Activated CD8-positive, alpha-beta T cell treated with anti-CD3 and anti-CD28 coated beads for 36 hours (primary cell): Measurements from ENCODE around the gene JMJD7. TPM values are rescaled to one million over a fixed set of nuclear protein-coding genes. Genes with fewer than 3 reads are reported as not detected.
"Not testable (repeated sequence)": the region's sequence is repeated elsewhere in the genome, so short reads cannot be mapped to it uniquely, and the experiment has no call there.

Experiments
- ATAC-seq: fragments of 200-7000 bp; cut with Tn5 transposase; one replicate; pipeline ENCODE4 v1.10.0; 2021; ENCODE audit warnings: mild to moderate bottlenecking, moderate library complexity
- CTCF ChIA-PET: fragments of 350-600 bp; sonication (Branson Sonifier 250); formaldehyde crosslinking; loops from one replicate; lab custom pipeline; 2021; ENCODE audit warnings: antibody characterized with exemption; lab: Charles Lee
- POLR2A ChIA-PET: fragments of 350-600 bp; sonication (Branson Sonifier 250); formaldehyde crosslinking; loops from one replicate; lab custom pipeline; 2021; ENCODE audit warnings: antibody characterized with exemption; lab: Charles Lee
- DNase-seq: peaks from one replicate; pipeline ENCODE4 v3.0.0-alpha.2; 2020
- H3K27ac Mint-ChIP-seq: one replicate; pipeline ENCODE4 v1.8.0; 2021; ENCODE audit warnings: mild to moderate bottlenecking, mixed read lengths
- H3K27me3 Mint-ChIP-seq: one replicate; pipeline ENCODE4 v1.8.0; 2021; ENCODE audit warnings: mixed read lengths
- H3K36me3 Mint-ChIP-seq: one replicate; pipeline ENCODE4 v1.8.0; 2021; ENCODE audit warnings: low read depth, mixed read lengths
- H3K4me1 Mint-ChIP-seq: one replicate; pipeline ENCODE4 v1.8.0; 2021; ENCODE audit warnings: low read depth, mixed read lengths
- H3K4me3 Mint-ChIP-seq: one replicate; pipeline ENCODE4 v1.8.0; 2021; ENCODE audit warnings: mild to moderate bottlenecking, moderate library complexity, mixed read lengths
- H3K9me3 Mint-ChIP-seq: one replicate; pipeline ENCODE4 v1.8.0; 2021; ENCODE audit warnings: mixed read lengths
- intact Hi-C: fragments of 100-400 bp; cut with micrococcal nuclease; formaldehyde crosslinking; loops from one replicate; pipeline ENCODE4 v1.10.0; 2022
- total RNA-seq, 2 experiments: library from RNA; stranded (reverse); gene quantifications; one replicate each; pipeline ENCODE4 v1.2.3, GENCODE V29; 2021
- TF ChIP-seq, protein P1 (sequence below): fragments of 200-600 bp; IDR thresholded peaks from one replicate; pipeline ENCODE4 v1.8.0; 2022; ENCODE audit warnings: antibody characterized with exemption, mild to moderate bottlenecking

Gene JMJD7
- total RNA-seq, 2 experiments from 2014 or later, result 8.2 to 13.2 TPM

DNA sequence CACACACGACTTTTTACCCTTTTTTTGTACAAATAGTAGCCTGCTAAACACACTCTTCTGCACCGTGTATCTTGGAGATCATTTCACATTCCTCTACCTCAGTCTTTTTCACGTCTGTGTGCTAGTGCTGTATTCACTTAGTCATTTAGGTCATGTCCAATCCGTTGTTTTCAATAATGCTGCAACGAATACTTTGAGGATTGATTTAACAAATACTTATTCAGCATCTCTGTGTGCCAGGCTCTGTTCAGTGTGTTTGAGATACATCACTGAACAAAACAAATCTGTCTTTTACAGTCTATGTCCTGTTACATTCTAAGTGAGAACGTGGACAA, 882 bp downstream of the JMJD7 start:
- ChIA-PET CTCF (interaction anchor here (4.6 kb wide), 1 partner anchor 55 kb away, joined by 16 read pairs; the partner anchor contains the start of gene MAPKBP1), POLR2A (no interaction called here)
- intact Hi-C loops, result no loop called here
- Mint-ChIP-seq H3K4me1 (peaks cover 38% of the 10 kb centered on the region), H3K9me3 (no peaks in the 10 kb centered on the region), H3K27ac (peak overlapping the region; percentile 84), H3K4me3 (peak overlapping the region; percentile 90), H3K36me3 (no peaks in the 10 kb centered on the region), H3K27me3 (no peaks in the 10 kb centered on the region)
- no peak for DNase-seq
- TF ChIP-seq, protein P1, sequence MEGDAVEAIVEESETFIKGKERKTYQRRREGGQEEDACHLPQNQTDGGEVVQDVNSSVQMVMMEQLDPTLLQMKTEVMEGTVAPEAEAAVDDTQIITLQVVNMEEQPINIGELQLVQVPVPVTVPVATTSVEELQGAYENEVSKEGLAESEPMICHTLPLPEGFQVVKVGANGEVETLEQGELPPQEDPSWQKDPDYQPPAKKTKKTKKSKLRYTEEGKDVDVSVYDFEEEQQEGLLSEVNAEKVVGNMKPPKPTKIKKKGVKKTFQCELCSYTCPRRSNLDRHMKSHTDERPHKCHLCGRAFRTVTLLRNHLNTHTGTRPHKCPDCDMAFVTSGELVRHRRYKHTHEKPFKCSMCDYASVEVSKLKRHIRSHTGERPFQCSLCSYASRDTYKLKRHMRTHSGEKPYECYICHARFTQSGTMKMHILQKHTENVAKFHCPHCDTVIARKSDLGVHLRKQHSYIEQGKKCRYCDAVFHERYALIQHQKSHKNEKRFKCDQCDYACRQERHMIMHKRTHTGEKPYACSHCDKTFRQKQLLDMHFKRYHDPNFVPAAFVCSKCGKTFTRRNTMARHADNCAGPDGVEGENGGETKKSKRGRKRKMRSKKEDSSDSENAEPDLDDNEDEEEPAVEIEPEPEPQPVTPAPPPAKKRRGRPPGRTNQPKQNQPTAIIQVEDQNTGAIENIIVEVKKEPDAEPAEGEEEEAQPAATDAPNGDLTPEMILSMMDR, result no peak
- no peak for ATAC-seq

DNA sequence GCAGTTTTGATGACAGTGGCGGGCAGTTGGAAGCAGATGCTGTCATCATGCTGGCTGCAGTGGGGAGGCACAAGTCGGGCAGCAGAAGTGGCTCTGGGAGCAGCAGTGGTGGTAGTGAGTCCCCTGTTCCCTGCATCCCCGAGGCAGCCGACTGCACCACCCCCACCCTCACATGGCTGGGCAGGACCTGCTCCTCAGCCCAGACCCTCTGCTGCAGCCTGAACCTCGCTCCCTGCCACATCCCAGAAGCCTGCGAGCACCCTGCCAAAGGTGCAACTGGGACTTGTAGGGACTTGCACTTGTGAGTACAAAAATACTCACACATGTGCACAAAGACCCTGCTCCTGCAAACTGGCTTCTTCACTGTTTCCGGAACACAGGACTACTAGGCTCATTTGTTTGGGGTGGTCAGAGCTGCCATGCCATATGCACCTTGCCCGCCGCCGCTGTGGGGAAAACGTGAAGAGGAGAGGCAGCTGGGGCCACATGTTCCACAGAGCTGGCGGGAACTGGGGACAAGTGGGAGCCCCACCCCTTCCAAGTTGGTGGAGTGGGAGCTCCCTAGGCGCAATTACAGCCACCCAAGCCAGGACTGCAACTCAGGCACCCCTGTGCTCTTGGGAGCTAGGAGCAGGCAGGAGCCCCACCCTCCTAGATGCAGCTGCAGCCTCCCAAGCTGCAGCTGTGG, 2.2 kb downstream of the JMJD7 start:
- POLR2A ChIA-PET, result no interaction called here
- ATAC-seq (no peak), DNase-seq (no peak)
- CTCF ChIA-PET, result interaction anchor here (3.7 kb wide), 1 partner anchor 56 kb away, joined by 20 read pairs; the partner anchor contains the start of gene MAPKBP1
- Mint-ChIP-seq H3K36me3 (no peaks in the 10 kb centered on the region), H3K9me3 (no peaks in the 10 kb centered on the region), H3K4me3 (no peak overlapping the region), H3K27ac (no peak overlapping the region), H3K27me3 (no peaks in the 10 kb centered on the region), H3K4me1 (peaks cover 41% of the 10 kb centered on the region)
- TF ChIP-seq, protein P1, result no peak
- intact Hi-C loops, result no loop called here

DNA sequence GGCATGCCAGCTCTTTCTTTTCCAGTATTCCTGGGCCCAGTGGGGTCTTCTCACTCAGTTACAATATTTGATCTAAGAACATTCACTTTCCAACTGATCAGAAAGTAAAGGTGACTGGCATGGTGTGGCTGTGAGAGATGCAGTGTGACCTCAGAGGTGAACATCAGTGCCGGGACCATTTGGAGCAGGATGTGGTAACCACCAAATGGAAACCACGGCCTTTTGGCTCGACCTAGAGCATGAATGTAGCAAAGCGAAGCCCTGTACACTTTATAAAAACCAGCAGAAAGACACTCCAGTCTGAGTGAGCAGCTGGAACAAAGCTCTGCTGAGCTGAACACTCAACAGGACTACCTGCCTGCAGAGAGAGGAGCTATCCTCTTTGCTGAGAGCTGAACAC, 3.4 kb downstream of the JMJD7 start:
- ChIA-PET POLR2A (interaction anchor here (0.6 to 2.1 kb wide), 3 partner anchors 38 to 142 kb away, joined by 3 to 5 read pairs (median 3); no protein-coding TSS in a partner anchor), CTCF (interaction anchor here (1.1 to 3.7 kb wide), 6 partner anchors 10 to 74 kb away, joined by 3 to 20 read pairs (median 6); partner anchors contain the start of gene MAPKBP1)
- peak; percentile 85 for DNase-seq
- intact Hi-C loops, H3K36me3 Mint-ChIP-seq, H3K4me3 Mint-ChIP-seq, H3K9me3 Mint-ChIP-seq, H3K27me3 Mint-ChIP-seq: not testable (repeated sequence)
- Mint-ChIP-seq H3K27ac (peak overlapping the region; percentile 45), H3K4me1 (peaks cover 41% of the 10 kb centered on the region)
- ATAC-seq, result peak; percentile 51

- intact Hi-C loops, result no loop called here
- no peaks in the 10 kb centered on the region for H3K27me3 Mint-ChIP-seq
- ATAC-seq (no peak), DNase-seq (no peak)
- peaks cover 39% of the 10 kb centered on the region for H3K4me1 Mint-ChIP-seq
- no peaks in the 10 kb centered on the region for H3K36me3 Mint-ChIP-seq
- TF ChIP-seq, protein P1, result no peak
- POLR2A ChIA-PET, result interaction anchor here (0.8 to 2.1 kb wide), 2 partner anchors 105 to 141 kb away, joined by 3 to 5 read pairs; no protein-coding TSS in a partner anchor
- H3K27ac Mint-ChIP-seq, result no peak overlapping the region
- H3K9me3 Mint-ChIP-seq, result no peaks in the 10 kb centered on the region
- CTCF ChIA-PET, result interaction anchor here (1.1 to 3.7 kb wide), 7 partner anchors 11 to 73 kb away, joined by 3 to 20 read pairs (median 6); partner anchors contain the start of gene MAPKBP1
- no peak overlapping the region for H3K4me3 Mint-ChIP-seq
Measured at GRCh38 chr15:41832208-41832607, 4.3 kb downstream of the JMJD7 start.

- POLR2A ChIA-PET, result interaction anchor here (2.1 kb wide), 1 partner anchor 104 kb away, joined by 5 read pairs; no protein-coding TSS in a partner anchor
- peaks cover 37% of the 10 kb centered on the region for H3K4me1 Mint-ChIP-seq
- H3K36me3 Mint-ChIP-seq, result no peaks in the 10 kb centered on the region
- H3K9me3 Mint-ChIP-seq, result no peaks in the 10 kb centered on the region
- DNase-seq (no peak), ATAC-seq (peak; percentile 6)
- intact Hi-C loops, result no loop called here
- TF ChIP-seq, protein P1, result no peak
- H3K27me3 Mint-ChIP-seq, result no peaks in the 10 kb centered on the region
- H3K4me3 Mint-ChIP-seq, result no peak overlapping the region
- CTCF ChIA-PET, result interaction anchor here (1.4 to 3.7 kb wide), 4 partner anchors 15 to 229 kb away, joined by 3 to 20 read pairs (median 6); partner anchors contain the start of gene MAPKBP1
- H3K27ac Mint-ChIP-seq, result no peak overlapping the region
Measured at GRCh38 chr15:41832875-41833274, 5.0 kb downstream of the JMJD7 start.
